SK-N-SH (cell line): ENCODE data around the gene OR4M1.

Source experiments
- CTCF ChIP-seq: fragments of 200-600 bp; sonication (generic); IDR thresholded peaks from 2 replicates; pipeline ENCODE4 v1.6.1; 2017; ENCODE audit warnings: antibody characterized with exemption, mild to moderate bottlenecking, moderate library complexity
- ELF1 ChIP-seq: IDR thresholded peaks from 2 replicates; pipeline ENCODE4 v1.4.0; 2012
- EP300 ChIP-seq, 2 experiments: IDR thresholded peaks; 2 replicates each; pipeline versions ENCODE4 v1.4.0 to v1.6.1; 2012; ENCODE audit warnings: borderline replicate concordance in 1 of 2, low read depth in 1 of 2, low read length in 1 of 2
- EZH2phosphoT487 ChIP-seq: fragments of 200-600 bp; sonication (generic); IDR thresholded peaks from 2 replicates; pipeline ENCODE4 v1.6.1; 2017; ENCODE audit warnings: low read depth, mixed run types, mild to moderate bottlenecking, antibody characterized with exemption, moderate library complexity, borderline replicate concordance
- GABPA ChIP-seq: IDR thresholded peaks from 2 replicates; pipeline ENCODE4 v1.4.0; 2012; ENCODE audit warnings: low read depth, mild to moderate bottlenecking
- MXI1 ChIP-seq: IDR thresholded peaks from 2 replicates; pipeline ENCODE4 v1.6.1; 2012; ENCODE audit warnings: mild to moderate bottlenecking, low read depth, low read length, improper control_type of control experiment
- POLR2AphosphoS5 ChIP-seq: IDR thresholded peaks from 2 replicates; pipeline ENCODE4 v1.6.1; 2012; ENCODE audit warnings: low read depth, low read length
- USF1 ChIP-seq: IDR thresholded peaks from 2 replicates; pipeline ENCODE4 v1.4.0; 2012; ENCODE audit warnings: low read depth, borderline replicate concordance

- TF ChIP-seq CTCF = no peak
- no peak for TF ChIP-seq GABPA
- TF ChIP-seq USF1 = no peak
- no peak for TF ChIP-seq POLR2AphosphoS5
- TF ChIP-seq EP300 (IDR thresholded peaks at IDR 0.05; ENCODE audit: borderline replicate concordance in 1 of 2, low read depth in 1 of 2, low read length in 1 of 2) = no peak
- no peak for TF ChIP-seq MXI1
- TF ChIP-seq ELF1 = no peak
- TF ChIP-seq EZH2phosphoT487 = no peak
Observed at GRCh38 chr14:19828314-19828713, 55.0 kb downstream of the OR4M1 start.
